ENCODE results near the gene PFN3.

The PFN3 gene

DNA sequence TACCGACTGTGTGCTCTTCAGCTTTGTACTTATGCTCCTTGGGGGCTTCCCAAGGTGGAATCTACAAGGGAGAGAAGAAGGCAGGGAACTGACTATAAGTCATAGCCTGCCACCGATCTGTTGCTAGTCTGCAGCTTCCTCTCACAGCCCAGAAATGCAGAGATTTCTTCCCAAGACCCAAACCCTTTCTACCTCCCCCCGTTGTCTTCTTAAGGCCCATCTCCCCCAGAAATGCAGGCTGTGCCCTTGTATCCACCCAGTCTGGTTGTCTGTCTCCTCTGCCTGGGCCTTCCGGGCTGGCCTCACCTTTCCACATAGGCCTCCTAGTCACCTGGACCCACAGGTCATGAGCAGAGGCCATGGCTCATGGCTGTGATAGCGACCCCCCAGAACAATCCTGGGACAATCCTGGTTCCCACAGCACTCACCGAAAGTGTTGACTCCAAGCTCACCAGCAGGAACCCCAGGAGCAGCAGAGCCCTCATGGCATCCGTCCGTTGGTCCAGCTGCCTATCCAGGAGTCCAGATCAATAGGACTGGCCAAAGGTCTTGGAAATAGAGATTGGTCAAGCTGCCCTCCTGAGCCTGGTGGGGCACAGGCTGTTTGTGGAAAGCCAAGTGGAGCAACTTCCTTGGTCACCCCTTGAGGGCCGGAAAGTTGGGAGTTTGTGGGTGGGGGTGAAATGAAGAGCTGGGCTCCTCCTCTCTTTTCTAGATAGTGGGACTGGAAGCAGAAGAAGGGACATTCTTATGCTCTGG is 8.8 kb upstream of the PFN3 start, which contains the start of gene F12:
F12 (minus strand) TSS at position 522 of the 759 bp plus-strand sequence; CDS start at position 485, 37 bp downstream.
- no peak for TF ChIP-seq JUND (IDR thresholded peaks at IDR 0.05; ENCODE audit: low read depth)
- DNase-seq (ENCODE audit: low read depth in 1 of 2, low spot score in 1 of 2): no peak
- in situ Hi-C loops (cut with HindIII; ENCODE audit: low pct_unique_long_range_greater_than_20kb, low sequenced_read_pairs): no loop called here

DNA sequence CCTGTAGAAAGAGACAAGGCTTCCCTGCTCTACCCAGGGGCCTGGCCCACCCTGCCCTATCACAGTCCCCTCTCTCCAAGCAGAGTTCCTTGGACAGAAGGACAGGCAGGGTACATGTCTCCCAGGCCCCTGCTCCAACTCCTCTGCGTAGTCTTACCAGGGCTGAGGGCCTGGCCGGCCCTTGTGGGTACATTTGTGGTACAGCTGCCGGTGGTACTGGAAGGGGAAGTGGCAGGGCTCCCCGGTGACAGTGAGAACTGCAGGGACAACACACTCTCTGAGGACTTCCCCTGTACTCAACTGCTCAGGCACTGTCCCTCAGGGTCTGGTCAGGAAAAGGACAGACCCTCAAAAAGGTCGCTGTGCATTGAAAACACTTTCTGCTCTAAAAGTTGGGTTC is 5.3 kb upstream of the PFN3 start:
- in situ Hi-C loops (cut with HindIII; ENCODE audit: low pct_unique_long_range_greater_than_20kb, low sequenced_read_pairs): no loop called here
- DNase-seq (ENCODE audit: low read depth in 1 of 2, low spot score in 1 of 2): no peak
- no peak for TF ChIP-seq JUND (IDR thresholded peaks at IDR 0.05; ENCODE audit: low read depth)

DNA sequence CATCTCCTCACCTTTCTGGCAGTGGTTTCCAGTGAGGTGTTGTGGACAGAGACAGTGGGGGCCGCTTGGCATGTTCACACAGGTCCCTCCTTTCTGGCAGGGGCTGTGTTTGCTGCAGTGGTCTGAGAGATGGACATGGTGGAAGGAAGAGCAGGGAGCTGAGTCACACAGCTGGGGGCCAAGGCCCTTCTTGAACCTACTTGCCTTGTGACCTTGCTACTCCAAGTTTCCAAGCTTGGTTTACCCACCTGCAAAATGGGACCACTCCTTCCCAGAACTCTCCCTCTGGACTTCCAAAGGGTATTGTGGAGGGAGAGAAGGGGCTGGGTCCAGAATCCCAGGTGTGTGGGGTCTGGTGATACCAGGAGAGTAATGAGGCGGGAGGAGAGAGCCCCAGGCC is 4.9 kb upstream of the PFN3 start:
- no peak for DNase-seq (ENCODE audit: low read depth in 1 of 2, low spot score in 1 of 2)
- in situ Hi-C loops (cut with HindIII; ENCODE audit: low pct_unique_long_range_greater_than_20kb, low sequenced_read_pairs): no loop called here
- no peak for TF ChIP-seq JUND (IDR thresholded peaks at IDR 0.05; ENCODE audit: low read depth)

DNA sequence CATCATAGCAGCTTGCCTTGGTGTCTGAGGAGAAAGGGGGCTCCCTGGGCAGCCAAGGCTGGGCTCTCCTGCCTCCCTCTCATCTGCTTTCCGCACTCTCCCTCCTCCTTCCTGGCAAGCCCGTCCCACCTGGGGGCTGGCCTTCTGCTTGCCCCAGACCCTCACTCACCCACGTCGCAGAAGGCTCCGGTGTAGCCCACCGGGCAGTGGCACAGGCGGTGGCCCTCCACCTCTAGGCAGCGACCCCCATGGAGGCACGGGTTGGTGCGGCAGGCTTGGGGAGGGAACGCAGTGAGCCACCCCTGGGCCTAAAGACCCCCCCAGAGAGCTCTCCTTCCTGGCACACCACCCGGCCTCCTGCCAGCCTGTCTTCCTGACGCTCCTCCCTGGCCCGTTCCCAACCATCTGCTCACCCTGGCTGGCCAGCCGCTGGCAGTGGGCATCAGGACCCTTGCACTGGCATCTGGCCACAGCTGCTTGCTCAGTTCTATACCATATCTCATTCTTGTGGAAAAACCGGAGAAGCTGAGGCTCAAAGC is 4.2 kb upstream of the PFN3 start:
- in situ Hi-C loops (cut with HindIII; ENCODE audit: low pct_unique_long_range_greater_than_20kb, low sequenced_read_pairs): no loop called here
- no peak for TF ChIP-seq JUND (IDR thresholded peaks at IDR 0.05; ENCODE audit: low read depth)
- DNase-seq (ENCODE audit: low read depth in 1 of 2, low spot score in 1 of 2): no peak

DNA sequence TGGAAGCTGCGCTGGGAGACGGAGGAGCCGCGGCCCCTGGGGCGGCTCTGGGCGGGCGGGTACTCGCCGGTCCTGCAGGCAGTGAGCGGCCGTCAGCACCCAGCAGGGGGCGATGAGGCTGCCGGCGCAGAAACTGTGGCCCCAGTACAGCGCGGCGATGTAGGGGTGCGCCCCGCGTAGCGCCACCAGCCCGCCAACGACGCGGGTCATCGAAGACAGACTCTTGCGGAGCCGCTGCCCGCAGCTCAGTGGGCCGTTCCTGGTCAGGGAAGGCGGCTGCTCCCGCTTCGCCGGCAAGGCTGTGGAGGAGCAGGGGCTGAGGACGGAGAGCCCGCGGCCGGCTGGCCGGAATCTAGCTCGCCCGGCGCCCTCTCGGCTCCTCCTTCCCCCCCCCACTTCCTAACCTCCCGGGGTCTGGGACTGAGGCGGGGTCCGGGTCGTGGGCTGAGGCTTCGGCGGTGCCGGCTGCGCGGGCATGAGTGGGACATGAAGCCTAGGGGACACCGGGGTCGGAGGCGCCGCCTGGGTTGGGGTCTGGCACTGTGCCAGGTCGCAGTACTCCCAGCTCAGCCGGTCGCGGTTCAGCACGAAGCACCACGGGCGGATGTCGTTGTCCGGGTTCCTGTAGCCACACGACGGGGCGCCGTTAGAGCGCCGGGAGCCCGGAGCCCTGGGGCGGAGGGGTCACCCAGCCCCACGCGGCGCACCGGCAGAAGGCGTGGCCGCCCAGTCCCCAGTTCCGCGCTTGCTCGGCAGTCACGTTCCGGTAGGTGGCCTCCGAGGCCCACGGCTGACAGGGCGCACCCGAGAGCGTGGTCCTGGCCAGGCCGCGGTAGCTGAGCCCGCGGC is 3.6 kb upstream of the PFN3 start:
- TF ChIP-seq JUND (IDR thresholded peaks at IDR 0.05; ENCODE audit: low read depth): no peak
- peak; percentile 91 to 96 for DNase-seq (ENCODE audit: low read depth in 1 of 2, low spot score in 1 of 2)
- in situ Hi-C loops (cut with HindIII; ENCODE audit: low pct_unique_long_range_greater_than_20kb, low sequenced_read_pairs): no loop called here

DNA sequence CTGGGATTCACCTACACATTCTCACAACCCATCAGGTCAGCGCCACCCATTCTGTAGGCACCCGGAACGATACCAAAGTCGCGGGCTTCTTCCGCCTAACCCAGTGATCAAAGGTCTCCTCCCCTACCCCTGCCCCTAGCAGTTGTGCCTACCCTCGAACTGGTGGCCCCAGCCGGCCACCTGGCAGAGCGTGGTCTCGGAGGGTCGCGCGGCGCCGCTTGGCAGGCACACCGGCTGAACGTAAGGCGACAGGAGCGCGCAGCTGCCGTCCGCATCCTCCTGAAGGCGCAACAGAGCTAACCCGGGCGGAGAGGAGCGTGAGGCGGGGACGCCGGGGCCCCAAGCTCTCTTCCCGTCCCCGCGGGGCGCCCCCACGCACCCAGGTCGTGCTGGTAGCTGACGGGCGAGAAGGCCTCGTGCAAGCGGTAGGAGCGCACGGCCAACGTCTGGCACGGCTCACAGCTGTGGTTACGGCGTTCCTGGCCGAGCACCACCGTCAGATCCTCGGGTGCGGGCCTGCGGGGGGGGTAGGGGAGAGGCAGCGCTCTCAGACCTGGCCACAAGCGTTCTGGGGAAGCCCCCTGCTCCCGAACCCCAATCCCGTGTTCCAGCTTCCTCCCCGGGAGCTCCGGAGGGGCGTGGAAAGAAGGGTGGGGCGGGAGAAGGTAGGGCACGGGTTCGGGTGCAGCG is 2.8 kb upstream of the PFN3 start:
- no peak for TF ChIP-seq JUND (IDR thresholded peaks at IDR 0.05; ENCODE audit: low read depth)
- DNase-seq (ENCODE audit: low read depth in 1 of 2, low spot score in 1 of 2): peak in 1 of 2 experiments; percentile 46
- in situ Hi-C loops (cut with HindIII; ENCODE audit: low pct_unique_long_range_greater_than_20kb, low sequenced_read_pairs): no loop called here

DNA sequence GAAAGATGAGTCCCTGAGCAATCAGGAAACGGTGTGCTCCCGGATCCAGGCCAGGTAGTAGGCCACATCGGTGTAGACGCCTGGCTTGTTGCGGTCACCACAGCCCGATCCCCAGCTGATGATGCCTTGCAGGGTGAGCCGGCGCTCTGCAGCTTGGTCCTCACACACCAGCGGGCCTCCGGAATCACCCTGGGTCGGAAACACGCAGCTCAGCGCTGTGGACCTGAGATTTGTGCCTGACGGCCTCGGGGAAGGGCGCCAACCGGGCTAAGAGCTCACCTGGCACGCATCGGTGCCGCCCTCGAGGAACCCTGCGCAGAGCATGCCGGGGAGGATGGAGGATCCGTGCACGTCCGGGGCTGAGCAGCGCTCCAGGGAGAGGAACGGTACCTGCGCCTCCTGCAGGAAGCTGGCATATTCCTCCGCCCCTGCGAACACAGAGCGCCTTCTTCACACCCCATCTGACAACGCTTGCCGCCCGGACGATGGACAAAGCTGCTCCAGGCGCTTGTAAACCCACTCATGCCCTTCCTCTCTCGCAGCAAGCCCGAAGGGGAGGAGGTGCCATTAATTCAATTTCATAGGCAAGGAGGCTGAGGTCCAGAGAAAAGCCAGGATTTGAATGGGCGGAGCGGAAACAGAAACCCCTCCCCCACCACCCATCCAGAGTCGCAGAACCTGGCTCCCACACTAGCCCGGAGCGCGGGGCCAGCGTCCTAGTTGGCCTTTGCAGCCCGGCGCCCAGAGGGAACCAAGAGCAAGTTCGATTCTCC is 2.0 kb upstream of the PFN3 start:
- TF ChIP-seq JUND (IDR thresholded peaks at IDR 0.05; ENCODE audit: low read depth): no peak
- DNase-seq (ENCODE audit: low read depth in 1 of 2, low spot score in 1 of 2): peak; percentile 93 to 97
- in situ Hi-C loops (cut with HindIII; ENCODE audit: low pct_unique_long_range_greater_than_20kb, low sequenced_read_pairs): no loop called here

DNA sequence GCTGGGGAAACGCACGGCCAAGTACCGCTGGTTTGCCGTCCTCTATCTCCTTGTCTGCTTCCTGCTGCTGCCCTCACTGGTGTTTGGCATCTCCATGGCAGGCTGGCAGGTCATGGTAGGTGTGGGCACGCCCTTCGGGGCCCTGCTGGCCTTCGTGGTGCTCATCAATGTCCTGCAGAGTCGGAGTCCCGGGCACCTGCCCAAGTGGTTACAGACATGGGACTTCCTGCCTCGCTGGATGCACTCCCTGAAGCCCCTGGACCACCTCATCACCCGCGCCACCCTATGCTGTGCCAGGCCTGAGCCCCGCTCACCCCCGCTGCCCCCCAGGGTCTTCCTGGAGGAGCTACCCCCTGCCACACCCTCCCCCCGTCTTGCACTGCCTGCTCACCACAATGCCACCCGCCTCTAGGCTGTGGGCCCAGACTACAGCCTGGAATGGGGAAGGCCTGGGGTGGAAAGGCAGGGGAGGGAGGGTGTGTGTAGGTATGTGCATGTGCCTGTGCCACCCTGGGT is 2.5 kb downstream of the PFN3 start:
- DNase-seq (ENCODE audit: low read depth in 1 of 2, low spot score in 1 of 2): no peak
- TF ChIP-seq JUND (IDR thresholded peaks at IDR 0.05; ENCODE audit: low read depth): no peak
- in situ Hi-C loops (cut with HindIII; ENCODE audit: low pct_unique_long_range_greater_than_20kb, low sequenced_read_pairs): no loop called here

DNA sequence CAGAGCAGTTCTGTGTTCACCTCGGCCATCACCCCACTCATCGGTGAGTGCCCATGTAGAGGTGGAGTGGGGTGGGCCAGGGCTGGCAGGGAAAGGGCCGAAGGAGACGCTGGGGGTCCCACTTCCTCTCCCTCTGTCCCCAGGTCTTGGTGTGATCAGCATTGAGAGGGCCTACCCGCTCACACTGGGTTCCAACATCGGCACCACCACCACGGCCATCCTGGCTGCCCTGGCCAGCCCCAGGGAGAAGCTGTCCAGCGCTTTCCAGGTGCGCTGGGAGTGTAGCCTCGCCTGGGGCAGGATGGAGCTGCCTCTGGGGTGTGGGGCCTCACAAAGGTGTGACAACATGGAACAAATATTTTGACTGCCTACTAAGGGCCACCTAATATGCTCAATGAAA is 3.7 kb downstream of the PFN3 start:
- in situ Hi-C loops (cut with HindIII; ENCODE audit: low pct_unique_long_range_greater_than_20kb, low sequenced_read_pairs): no loop called here
- TF ChIP-seq JUND (IDR thresholded peaks at IDR 0.05; ENCODE audit: low read depth): no peak
- no peak for DNase-seq (ENCODE audit: low read depth in 1 of 2, low spot score in 1 of 2)

DNA sequence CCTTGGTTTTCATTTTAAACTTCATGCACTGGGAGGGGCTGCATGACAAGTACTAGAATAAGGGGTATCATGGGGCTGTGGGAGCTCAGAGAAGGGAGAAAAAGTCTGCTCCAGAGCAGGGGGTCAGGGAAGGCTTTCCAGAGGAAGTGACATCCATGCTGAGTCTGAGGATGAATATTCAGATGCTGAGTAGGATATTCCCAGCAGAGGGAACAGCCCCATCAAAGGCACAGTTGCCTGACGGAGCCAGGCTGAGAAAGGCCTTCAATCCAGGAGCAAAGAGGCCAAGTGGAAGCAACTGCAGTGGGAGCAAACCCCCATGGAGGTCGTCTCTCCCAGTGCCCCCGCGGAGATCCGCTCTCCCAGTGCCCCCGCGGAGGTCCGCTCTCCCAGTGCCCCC is 4.4 kb downstream of the PFN3 start:
- no peak for TF ChIP-seq JUND (IDR thresholded peaks at IDR 0.05; ENCODE audit: low read depth)
- DNase-seq (ENCODE audit: low read depth in 1 of 2, low spot score in 1 of 2): no peak
- in situ Hi-C loops (cut with HindIII; ENCODE audit: low pct_unique_long_range_greater_than_20kb, low sequenced_read_pairs): no loop called here

DNA sequence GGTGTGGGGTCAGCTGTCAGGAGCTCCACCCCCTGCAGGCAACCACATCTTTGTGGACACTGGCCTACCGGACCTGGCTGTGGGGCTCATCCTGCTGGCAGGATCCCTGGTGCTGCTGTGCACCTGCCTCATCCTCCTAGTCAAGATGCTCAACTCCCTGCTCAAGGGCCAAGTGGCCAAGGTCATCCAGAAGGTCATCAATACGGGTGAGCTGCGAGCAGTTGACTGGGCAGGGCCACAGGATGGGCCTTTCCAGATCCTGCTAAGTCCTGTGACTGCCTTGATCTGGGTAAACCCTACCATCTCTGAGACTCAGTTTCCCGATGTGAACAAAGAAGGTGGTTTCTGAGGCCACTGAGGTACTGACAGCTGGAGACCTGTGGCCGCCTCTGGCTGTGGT is 6.5 kb downstream of the PFN3 start:
- in situ Hi-C loops (cut with HindIII; ENCODE audit: low pct_unique_long_range_greater_than_20kb, low sequenced_read_pairs): no loop called here
- DNase-seq (ENCODE audit: low read depth in 1 of 2, low spot score in 1 of 2): no peak
- TF ChIP-seq JUND (IDR thresholded peaks at IDR 0.05; ENCODE audit: low read depth): no peak
